Esophagus squamous epithelium (tissue), 5 donors: Measurements from ENCODE around the gene TEX264. TPM values are rescaled to one million over a fixed set of nuclear protein-coding genes. Genes with fewer than 3 reads are reported as not detected.

ENCODE experiments used
- DNase-seq: peaks from one replicate; lab custom pipeline; 2025; lab: John Stamatoyannopoulos, UW
- H3K27ac ChIP-seq, 4 donors: fragments of 200-600 bp; sonication (generic); one replicate each; pipeline ENCODE4 v1.5.1; 2016 to 2019; ENCODE audit warnings: mild to moderate bottlenecking in 1 of 4
- H3K27me3 ChIP-seq, 4 donors: fragments of 200-600 bp; sonication (generic); 1 replicate in 3 of 4; 2 replicates in 1 of 4; pipeline versions ENCODE4 v1.5.1 to v1.6.0; 2017 to 2021; ENCODE audit warnings: antibody characterized with exemption in 1 of 4
- H3K36me3 ChIP-seq, 3 donors: fragments of 200-600 bp; sonication (generic); one replicate each; pipeline ENCODE4 v1.5.1; 2016 to 2019
- H3K4me1 ChIP-seq, 3 donors: fragments of 200-600 bp; sonication (generic); one replicate each; pipeline ENCODE4 v1.5.1; 2017 to 2019
- H3K4me3 ChIP-seq, 4 donors: fragments of 200-600 bp; sonication (generic); 1 replicate in 3 of 4; 2 replicates in 1 of 4; pipeline ENCODE4 v1.5.1; 2016 to 2019; ENCODE audit warnings: mild to moderate bottlenecking in 2 of 4, moderate library complexity in 1 of 4
- H3K9me3 ChIP-seq, 3 donors: fragments of 200-600 bp; sonication (generic); one replicate each; pipeline ENCODE4 v1.5.1; 2016 to 2019
- POLR2A ChIP-seq, 4 donors: fragments of 450-650 bp; IDR thresholded peaks; one replicate each; pipeline ENCODE4 v1.6.1; 2017; ENCODE audit warnings: antibody characterized with exemption in 4 of 4, mild to moderate bottlenecking in 4 of 4, moderate library complexity in 3 of 4
- WGBS, 2 donors: methylation state at CpG; one replicate each; pipeline ENCODE4 v1.1.5; 2018; 5-methylcytosine and 5-hydroxymethylcytosine counted together
- intact Hi-C: fragments of 100-400 bp; cut with DNase I; formaldehyde crosslinking; loops from one replicate; pipeline ENCODE4 v1.15.0; 2022
- total RNA-seq, 4 donors: library from RNA; depleted of rRNA; stranded (reverse); fragments of >200 nt; gene quantifications; one replicate each; pipeline ENCODE4 v1.1.0, GENCODE V29; 2016
- TF ChIP-seq, protein P1 (sequence below), 6 experiments: fragments of 450-650 bp in 4 of 6; fragments of 200-600 bp in 2 of 6; sonication (generic) in 2 of 6; IDR thresholded peaks; one replicate each; pipeline ENCODE4 v1.5.1; 2016 to 2019; ENCODE audit warnings: antibody characterized with exemption in 6 of 6, mild to moderate bottlenecking in 4 of 6, moderate library complexity in 4 of 6
- donor health status: DM: yes; HTN: yes; CAD: no.

The TEX264 gene
- total RNA-seq, 4 donors from 2014 or later, result 39.9 to 65.0 (median 57.3) TPM

DNA sequence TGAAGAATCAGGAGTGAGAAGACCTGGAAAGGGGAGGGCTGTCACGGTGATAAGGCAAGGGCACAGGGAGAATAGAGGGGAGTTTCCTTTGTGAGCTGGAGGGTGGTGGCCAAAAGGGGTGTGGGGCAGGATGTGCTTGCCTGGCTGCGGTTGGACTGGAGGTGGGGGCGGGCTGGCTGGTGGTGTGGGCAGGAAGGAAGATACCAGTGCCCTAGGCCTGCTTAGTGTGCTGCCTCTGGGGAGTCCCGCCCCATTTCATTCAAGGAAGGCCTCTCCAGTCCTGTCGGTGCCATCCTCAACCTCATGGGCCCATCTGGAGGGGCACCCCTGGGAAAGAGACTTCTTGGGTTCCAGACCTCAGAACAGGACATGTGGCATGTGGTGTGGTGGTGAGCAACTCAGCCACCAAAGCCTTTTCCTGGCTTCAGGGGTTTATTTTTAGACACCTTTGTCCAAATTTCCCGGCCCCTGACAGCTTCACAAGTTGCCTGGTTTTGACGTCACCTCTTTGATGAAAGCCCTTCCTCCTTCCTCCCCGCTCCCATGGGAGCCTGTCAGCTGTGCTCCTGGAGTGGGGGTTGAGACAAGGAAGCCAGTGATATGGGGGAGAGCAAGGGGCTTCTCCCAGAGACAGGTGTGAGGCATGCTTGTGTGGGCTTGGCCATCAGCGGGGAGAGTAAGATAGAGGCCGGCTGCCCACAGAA lies 15.6 kb downstream of the TEX264 start:
- Histone ChIP-seq H3K9me3 (no peaks in the 10 kb centered on the region), H3K27me3 (no peaks in the 10 kb centered on the region), H3K27ac (peak overlapping the region; percentile 52 to 79 (median 67)), H3K4me1 (peaks cover 4 to 67% (median 19%) of the 10 kb centered on the region in 3 donors), H3K4me3 (no peak overlapping the region), H3K36me3 (peaks cover 19 to 94% (median 45%) of the 10 kb centered on the region in 3 donors)
- TF ChIP-seq, protein P1, sequence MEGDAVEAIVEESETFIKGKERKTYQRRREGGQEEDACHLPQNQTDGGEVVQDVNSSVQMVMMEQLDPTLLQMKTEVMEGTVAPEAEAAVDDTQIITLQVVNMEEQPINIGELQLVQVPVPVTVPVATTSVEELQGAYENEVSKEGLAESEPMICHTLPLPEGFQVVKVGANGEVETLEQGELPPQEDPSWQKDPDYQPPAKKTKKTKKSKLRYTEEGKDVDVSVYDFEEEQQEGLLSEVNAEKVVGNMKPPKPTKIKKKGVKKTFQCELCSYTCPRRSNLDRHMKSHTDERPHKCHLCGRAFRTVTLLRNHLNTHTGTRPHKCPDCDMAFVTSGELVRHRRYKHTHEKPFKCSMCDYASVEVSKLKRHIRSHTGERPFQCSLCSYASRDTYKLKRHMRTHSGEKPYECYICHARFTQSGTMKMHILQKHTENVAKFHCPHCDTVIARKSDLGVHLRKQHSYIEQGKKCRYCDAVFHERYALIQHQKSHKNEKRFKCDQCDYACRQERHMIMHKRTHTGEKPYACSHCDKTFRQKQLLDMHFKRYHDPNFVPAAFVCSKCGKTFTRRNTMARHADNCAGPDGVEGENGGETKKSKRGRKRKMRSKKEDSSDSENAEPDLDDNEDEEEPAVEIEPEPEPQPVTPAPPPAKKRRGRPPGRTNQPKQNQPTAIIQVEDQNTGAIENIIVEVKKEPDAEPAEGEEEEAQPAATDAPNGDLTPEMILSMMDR (IDR thresholded peaks at IDR 0.05), result no peak
- no peak for TF ChIP-seq POLR2A (IDR thresholded peaks at IDR 0.05)
- 56% methylated on average over 6 to 8 of the region's 10 CpGs for WGBS, 2 donors
- intact Hi-C loops, result loop anchor here (10.0 kb wide), 1 partner anchor 292 kb away; the partner anchor contains the start of gene RBM15B
- DNase-seq, result no peak

DNA sequence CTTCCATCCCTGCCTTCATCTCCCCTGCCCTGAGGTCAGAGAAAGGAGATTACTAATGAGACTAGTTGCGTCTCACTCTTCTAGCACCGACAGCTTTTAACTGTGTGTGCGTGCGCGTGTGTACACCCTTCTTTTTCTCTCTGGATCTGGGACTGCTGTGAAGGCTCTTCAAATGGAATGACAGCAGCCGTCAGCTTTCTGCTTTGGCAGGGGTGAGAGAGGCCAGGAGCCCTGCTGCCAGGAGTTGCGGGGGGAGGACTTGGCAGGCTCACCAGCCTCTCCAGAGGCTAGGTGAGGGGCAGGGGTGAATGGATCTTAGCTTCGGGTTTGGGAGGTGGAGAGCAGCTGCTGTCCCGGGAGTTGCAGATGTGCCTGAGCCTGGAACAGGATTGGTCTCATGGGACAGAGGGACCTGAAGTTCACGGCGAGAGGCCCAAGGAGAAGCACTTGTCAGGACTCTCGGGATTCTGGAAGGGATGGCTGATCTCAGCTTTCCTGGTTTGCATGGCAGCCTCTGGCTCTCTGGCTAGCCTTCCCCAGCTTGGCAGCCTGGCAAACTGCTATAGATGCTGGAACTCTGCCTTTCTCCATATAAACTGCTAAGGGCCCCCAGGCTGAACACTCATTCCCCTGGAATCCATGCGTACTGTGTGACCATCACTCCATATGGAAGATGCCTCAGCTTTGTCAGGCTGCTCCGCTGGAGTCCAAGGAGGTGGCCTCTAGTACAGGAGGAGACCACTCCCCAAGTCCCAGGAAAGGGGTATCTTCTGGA lies 16.6 kb downstream of the TEX264 start:
- TF ChIP-seq, protein P1 (IDR thresholded peaks at IDR 0.05), result no peak
- TF ChIP-seq POLR2A (IDR thresholded peaks at IDR 0.05), result no peak
- no peaks in the 10 kb centered on the region for H3K9me3 ChIP-seq
- intact Hi-C loops, result loop anchor here (10.0 kb wide), 1 partner anchor 293 kb away; the partner anchor contains the start of gene RBM15B
- 77% methylated on average over 6 of the region's 14 CpGs; no CpG with 5 or more reads in 1 of the 2 donors for WGBS, 2 donors
- H3K27ac ChIP-seq, result peak overlapping the region in 3 of 4 donors; percentile 62 to 79 (median 72)
- H3K4me3 ChIP-seq, result no peak overlapping the region
- DNase-seq, result no peak
- peaks cover 24 to 100% (median 49%) of the 10 kb centered on the region in 3 donors for H3K36me3 ChIP-seq
- H3K27me3 ChIP-seq, result no peaks in the 10 kb centered on the region
- H3K4me1 ChIP-seq, result peaks cover 0 to 58% (median 15%) of the 10 kb centered on the region in 3 donors

DNA sequence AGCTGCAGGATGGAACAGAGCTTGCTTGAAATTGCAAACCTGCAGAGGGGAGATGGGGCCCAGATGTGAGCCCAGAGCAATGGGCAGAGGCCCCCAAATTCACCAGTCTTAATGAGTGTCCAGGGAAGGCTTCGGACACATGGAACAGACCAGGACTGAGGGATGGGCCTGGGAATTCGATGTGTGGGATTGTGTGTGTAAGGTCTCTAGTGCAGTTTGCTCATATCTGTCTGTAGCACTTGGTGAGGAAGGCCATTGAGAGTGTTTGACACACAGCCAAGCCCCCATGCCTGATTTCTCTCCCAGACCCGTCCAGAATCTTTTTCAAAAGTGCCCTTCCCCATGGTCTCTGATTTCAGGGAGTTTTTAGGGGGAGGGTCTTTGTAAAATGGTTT lies 17.2 kb downstream of the TEX264 start:
- intact Hi-C loops, result loop anchor here (10.0 kb wide), 1 partner anchor 293 kb away; the partner anchor contains the start of gene RBM15B
- H3K9me3 ChIP-seq, result no peaks in the 10 kb centered on the region
- no peak overlapping the region for H3K4me3 ChIP-seq
- DNase-seq, result no peak
- TF ChIP-seq, protein P1 (IDR thresholded peaks at IDR 0.05), result no peak
- TF ChIP-seq POLR2A (IDR thresholded peaks at IDR 0.05), result no peak
- WGBS, 2 donors, result 89 to 94% methylated on average over 3 of the region's 3 CpGs
- no peaks in the 10 kb centered on the region for H3K27me3 ChIP-seq
- peak overlapping the region in 1 of 4 donors; percentile 79 for H3K27ac ChIP-seq
- H3K36me3 ChIP-seq, result peaks cover 24 to 100% (median 49%) of the 10 kb centered on the region in 3 donors
- H3K4me1 ChIP-seq, result peaks cover 0 to 52% (median 15%) of the 10 kb centered on the region in 3 donors

DNA sequence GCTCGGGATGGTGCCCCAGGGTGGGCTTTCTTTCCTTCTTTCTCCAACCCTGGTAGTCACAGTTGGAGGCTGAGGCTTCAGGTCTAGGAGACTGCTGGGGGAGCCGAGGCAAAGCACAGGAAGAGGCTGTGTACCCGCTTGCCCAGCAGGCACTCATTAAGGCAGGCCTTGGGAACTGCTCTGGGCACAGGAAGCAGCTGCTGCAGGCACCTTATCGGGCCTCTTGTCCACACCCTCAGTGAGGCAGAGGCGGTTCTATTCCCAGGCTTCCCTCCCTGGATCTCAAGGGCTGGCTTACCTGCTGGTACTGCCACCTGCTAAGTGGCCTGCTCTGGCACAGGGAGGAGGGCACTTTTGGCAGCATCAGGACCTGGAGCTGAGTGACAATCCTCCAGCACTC lies 20.0 kb downstream of the TEX264 start:
- no peaks in the 10 kb centered on the region for H3K9me3 ChIP-seq
- TF ChIP-seq, protein P1 (IDR thresholded peaks at IDR 0.05), result no peak
- TF ChIP-seq POLR2A (IDR thresholded peaks at IDR 0.05), result no peak
- no peaks in the 10 kb centered on the region for H3K27me3 ChIP-seq
- no peak overlapping the region for H3K4me3 ChIP-seq
- WGBS, 2 donors, result 73 to 83% methylated on average over 1 to 3 of the region's 5 CpGs
- H3K27ac ChIP-seq, result peak overlapping the region in 1 of 4 donors; percentile 28
- DNase-seq, result no peak
- peaks cover 16 to 100% (median 31%) of the 10 kb centered on the region in 3 donors for H3K36me3 ChIP-seq
- H3K4me1 ChIP-seq, result peaks cover 0 to 24% (median 3%) of the 10 kb centered on the region in 3 donors
- intact Hi-C loops, result no loop called here
